GM12864 (cell line): ENCODE data around the gene PDCD6IP.
"Not testable (repeated sequence)": the region's sequence is repeated elsewhere in the genome, so short reads cannot be mapped to it uniquely, and the experiment has no call there.

ENCODE experiments used
- DNase-seq: peaks from one replicate; pipeline ENCODE4 v3.0.0-alpha.2; 2011; ENCODE audit warnings: low read depth
- H3K4me3 ChIP-seq: 2 replicates; pipeline ENCODE4 v1.5.1; 2011; ENCODE audit warnings: mild to moderate bottlenecking, low read depth, low read length, control low read depth
- TF ChIP-seq, protein P1 (sequence below): IDR thresholded peaks from 2 replicates; pipeline ENCODE4 v1.5.1; 2011; ENCODE audit warnings: low read depth, mild to moderate bottlenecking, moderate library complexity, low read length, control low read depth, inconsistent platforms; ENCODE audit errors: missing control alignments

The PDCD6IP gene

DNA sequence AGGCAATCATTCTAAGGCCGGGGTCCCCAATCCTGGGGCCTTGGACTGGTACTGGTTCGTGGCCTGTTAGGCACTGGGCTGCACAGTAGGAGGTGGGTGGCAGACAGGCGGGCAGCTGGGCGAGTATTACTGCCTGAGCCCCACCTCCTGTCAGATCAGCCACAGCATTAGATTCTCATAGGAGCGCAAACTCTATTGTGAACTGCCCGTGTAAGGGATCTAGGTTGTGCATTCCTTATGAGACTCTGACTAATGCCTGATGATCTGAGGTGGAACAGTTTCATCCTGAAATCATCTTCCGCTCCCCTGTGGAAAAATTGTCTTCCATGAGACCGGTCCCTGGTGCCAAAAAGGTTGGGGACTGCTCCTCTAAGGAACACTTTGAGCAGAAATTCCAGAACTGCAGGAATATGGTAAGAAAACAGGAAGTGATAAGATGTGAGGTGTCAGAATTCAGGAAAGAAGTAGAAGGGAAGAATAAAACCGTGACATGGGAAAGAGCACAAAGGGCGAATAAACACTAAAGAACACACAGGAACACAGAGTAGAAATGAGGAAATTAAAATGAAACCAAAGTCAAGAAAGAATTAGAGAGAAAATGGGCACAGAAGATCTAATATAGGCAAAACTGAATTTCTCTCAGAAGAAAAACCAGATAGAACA lies 57.6 kb downstream of the PDCD6IP start:
- DNase-seq, result no peak
- no peak overlapping the region for H3K4me3 ChIP-seq
- TF ChIP-seq, protein P1, sequence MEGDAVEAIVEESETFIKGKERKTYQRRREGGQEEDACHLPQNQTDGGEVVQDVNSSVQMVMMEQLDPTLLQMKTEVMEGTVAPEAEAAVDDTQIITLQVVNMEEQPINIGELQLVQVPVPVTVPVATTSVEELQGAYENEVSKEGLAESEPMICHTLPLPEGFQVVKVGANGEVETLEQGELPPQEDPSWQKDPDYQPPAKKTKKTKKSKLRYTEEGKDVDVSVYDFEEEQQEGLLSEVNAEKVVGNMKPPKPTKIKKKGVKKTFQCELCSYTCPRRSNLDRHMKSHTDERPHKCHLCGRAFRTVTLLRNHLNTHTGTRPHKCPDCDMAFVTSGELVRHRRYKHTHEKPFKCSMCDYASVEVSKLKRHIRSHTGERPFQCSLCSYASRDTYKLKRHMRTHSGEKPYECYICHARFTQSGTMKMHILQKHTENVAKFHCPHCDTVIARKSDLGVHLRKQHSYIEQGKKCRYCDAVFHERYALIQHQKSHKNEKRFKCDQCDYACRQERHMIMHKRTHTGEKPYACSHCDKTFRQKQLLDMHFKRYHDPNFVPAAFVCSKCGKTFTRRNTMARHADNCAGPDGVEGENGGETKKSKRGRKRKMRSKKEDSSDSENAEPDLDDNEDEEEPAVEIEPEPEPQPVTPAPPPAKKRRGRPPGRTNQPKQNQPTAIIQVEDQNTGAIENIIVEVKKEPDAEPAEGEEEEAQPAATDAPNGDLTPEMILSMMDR, result no peak

DNA sequence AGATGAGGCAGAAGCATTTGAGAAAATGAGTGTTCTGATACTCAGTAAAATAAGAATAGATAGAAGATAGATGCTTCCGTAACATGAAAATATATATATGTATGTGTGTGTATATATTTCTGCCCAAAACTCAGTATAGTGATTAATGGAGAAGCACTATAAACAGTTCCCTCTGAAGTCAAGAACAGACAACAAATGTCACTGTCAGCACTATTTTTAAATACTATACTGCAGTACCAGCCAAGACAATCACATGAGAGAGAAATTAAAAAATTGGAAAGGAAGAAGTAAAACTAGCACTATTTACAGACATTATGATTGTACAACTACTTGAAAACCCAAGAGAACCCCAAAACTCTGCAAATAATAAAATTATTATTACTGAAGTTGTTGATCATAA lies 59.3 kb downstream of the PDCD6IP start:
- not testable (repeated sequence) for DNase-seq, H3K4me3 ChIP-seq

DNA sequence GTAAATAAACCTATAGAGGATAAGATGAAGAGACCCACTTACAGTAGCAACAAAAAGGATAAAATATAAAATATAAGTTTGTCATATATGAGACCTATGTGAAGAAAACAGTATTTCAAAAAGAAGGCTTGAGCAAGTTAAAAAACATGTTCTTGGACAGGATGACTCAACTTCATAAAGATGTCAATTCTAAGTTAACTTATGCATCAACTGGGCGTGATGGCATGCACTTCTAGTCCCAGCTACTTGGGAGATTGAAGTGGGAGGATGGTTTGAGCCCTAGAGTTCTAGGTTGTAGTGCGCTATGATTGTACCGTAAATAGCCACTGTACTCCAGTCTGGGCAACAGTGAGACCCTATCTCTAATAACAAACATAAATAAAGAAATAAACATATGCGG lies 59.7 kb downstream of the PDCD6IP start:
- no peak overlapping the region for H3K4me3 ChIP-seq
- DNase-seq, result no peak
- TF ChIP-seq, protein P1, result no peak

GRCh38 chr3:33860373-33861050 lies 62.1 kb downstream of the PDCD6IP start:
- TF ChIP-seq, protein P1, result no peak
- no peak for DNase-seq
- no peak overlapping the region for H3K4me3 ChIP-seq

DNA sequence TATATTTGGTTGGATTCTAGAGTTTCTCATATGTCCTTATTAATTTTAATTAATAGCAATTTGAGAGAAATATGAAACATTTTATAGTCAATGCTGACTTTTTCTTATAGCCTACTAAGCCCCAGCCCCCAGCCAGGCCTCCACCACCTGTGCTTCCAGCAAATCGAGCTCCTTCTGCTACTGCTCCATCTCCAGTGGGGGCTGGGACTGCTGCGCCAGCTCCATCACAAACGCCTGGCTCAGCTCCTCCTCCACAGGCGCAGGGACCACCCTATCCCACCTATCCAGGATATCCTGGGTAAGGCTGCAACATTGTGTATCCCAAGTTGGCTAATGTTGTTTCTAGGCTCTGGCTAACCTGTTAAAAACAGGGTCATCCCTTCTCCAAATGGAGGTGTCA lies 66.7 kb downstream of the PDCD6IP start:
- TF ChIP-seq, protein P1, result no peak
- H3K4me3 ChIP-seq, result no peak overlapping the region
- no peak for DNase-seq

- TF ChIP-seq, protein P1, result no peak
- no peak for DNase-seq
- no peak overlapping the region for H3K4me3 ChIP-seq
Observed at GRCh38 chr3:33868309-33868708, 69.9 kb downstream of the PDCD6IP start.

GRCh38 chr3:33869977-33870376 lies 71.5 kb downstream of the PDCD6IP start:
- no peak overlapping the region for H3K4me3 ChIP-seq
- TF ChIP-seq, protein P1, result no peak
- no peak for DNase-seq
